RCC 7860 (cell line): ENCODE results near the gene FCRLA.
A peak's percentile ranks its signal among the peaks of the same experiment; 100 is the strongest.

ENCODE experiments used
- DNase-seq: peaks from one replicate; pipeline ENCODE4 v3.0.0-alpha.2; 2015; ENCODE audit warnings: low spot score
- FAIRE-seq: peaks from 2 replicates; lab custom pipeline; 2012; peaks lifted over from hg19 to GRCh38; lab: Jason Lieb, UNC

FCRLA gene

DNA sequence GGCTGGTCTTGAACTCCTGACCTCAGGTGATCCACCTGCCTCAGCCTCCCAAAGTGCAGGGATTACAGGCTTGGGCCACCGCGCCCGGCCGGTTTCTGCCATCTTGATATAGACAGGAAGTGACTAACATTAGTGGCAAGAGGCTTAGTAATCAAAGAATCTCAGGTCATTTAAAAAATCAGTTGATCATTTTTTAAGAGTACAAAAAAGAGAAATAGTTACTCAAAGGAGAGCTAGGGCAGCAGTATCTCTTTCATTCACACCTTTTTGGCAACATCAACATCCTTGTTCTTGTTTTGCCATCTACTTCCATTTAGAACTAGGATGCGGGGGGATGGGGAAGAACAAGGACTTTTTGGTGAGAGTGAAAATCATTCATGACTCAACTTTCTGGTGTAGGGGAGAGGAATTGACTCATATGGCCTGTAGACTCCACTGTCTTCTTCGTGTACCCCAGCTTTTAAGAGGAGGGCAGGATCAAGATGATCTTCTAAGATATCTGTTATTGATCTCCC lies 23.1 kb downstream of the FCRLA start:
- no peak for FAIRE-seq
- peak; percentile 59 for DNase-seq

DNA sequence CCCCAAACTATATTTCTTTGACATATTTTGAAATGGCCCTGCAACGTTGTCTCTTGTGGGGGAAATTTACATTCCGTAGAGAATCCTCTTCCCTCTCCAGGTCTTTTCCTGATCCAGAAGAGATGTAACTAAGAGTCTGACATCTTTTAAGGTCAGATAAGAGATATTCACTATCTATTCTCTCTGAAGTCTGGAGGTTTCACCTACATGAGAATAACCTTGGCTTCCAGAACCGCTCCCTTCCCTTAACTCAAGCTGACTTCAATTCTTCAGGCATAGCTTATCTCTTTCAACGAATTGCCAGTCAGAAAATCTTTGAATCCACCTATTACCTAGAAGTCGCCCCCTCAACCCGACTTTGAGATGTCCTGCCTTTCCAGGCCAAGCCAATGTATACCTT lies 24.2 kb downstream of the FCRLA start:
- FAIRE-seq: no peak
- no peak for DNase-seq

DNA sequence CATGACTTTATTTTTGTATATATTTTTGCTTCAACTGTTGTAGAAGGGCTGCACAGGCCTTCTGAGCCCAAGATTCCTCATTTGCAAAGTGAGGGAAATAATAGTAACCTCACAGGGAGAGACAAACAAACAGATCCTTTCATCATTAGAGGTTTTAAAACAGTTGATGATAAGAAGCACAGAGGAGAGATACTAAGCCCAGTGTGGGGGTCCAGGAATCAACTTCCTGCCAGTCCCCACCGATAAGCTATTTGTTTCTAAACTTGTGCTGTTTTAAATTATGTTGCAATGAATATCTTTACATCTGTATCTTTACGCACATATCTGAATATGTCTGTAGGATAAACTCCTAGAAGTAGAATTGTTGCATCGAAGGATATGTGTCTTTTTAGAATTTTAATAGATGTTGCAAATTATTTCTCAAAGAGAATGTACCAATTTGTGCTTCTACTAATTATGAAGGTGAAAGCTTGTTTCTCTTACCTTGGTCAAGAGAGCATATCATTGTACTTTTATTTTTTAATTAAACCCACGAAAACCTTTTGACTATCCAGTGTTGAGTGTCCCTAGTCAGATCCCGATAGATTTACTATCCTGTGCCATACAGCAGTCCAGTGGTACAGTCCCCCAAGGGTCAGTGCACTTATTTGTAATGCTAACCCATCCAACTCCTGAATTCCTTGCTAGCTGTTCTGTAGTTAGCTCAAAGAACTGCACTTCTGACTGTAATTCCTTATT lies 25.1 kb downstream of the FCRLA start:
- DNase-seq: no peak
- FAIRE-seq: no peak

DNA sequence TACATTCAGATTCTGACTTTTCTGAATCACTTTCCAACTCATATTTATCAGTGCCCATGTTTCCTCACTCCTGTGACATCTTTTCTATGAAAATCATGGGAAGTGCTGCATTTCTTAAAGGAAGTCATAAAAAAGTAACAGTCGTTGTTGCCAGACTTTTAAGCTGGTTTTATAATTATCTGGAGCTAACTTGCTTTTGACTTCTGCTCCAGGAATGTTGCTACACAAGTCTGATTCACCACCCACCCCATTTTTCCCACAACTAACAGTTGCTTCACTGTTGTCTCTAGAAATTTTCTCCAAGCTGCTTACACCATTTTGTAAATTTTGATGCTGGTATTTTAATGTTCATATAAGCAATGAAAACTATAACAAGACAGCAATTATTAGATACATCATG lies 26.5 kb downstream of the FCRLA start:
- peak; percentile 55 for DNase-seq
- peak; percentile 66 for FAIRE-seq

DNA sequence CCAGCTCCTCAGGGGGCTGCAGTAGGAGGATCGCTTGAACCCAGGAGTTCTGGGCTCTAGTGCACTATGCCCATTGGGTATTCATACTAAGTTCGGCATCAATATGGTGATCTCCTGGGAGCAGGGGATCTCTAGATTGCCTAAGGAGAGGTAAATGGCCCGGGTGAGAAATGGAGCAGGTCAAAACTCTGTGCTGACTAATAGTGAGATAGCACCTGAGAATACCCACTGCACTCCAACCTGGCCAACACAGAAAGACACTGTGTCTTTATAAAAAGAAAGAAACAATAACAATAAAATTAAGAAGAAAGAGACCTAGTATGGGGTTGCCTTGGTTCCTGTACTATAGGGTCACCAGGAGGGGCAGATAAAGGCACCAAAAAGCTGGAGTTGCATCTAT lies 28.8 kb downstream of the FCRLA start:
- no peak for FAIRE-seq
- no peak for DNase-seq

GRCh38 chr1:161736335-161736969 lies 29.4 kb downstream of the FCRLA start:
- no peak for DNase-seq
- FAIRE-seq: no peak

- DNase-seq (no peak), FAIRE-seq (no peak)
Measured at GRCh38 chr1:161737625-161738024, 30.6 kb downstream of the FCRLA start.

- no peak for FAIRE-seq
- DNase-seq: peak; percentile 40
Measured at GRCh38 chr1:161738627-161739287, 31.7 kb downstream of the FCRLA start.

- FAIRE-seq: no peak
- no peak for DNase-seq
Measured at GRCh38 chr1:161739865-161740566, 33.0 kb downstream of the FCRLA start.

DNA sequence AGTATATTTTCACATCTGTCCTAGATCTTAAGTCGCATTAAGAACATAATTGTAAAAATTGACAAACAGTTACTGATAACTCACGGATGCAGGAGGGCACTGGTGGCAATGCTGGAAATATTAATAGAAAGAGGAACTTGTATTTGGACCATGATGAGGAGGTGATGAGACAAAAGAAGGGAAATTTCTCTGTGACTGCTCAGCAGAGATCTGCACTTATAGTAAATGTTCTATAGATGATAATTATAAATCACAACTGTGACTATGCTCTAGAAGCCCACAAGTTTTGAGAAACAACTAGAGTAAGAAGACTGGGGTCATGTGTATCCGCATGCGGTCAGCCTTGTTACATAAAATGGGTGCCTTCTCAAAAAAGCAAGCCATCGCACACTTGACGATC lies 33.9 kb downstream of the FCRLA start:
- DNase-seq (no peak), FAIRE-seq (no peak)

- no peak for FAIRE-seq
- no peak for DNase-seq
Measured at GRCh38 chr1:161743231-161743630, 36.2 kb downstream of the FCRLA start.

GRCh38 chr1:161747801-161748200 lies 40.8 kb downstream of the FCRLA start:
- DNase-seq (no peak), FAIRE-seq (no peak)

- peak; percentile 89 for DNase-seq
- FAIRE-seq: peak; percentile 49
Measured at GRCh38 chr1:161749509-161750407, 42.7 kb downstream of the FCRLA start, which contains the start of gene DUSP12. Gene DUSP12 (plus strand): TSS chr1:161749786. CDS start chr1:161749802, 16 bp downstream.

GRCh38 chr1:161763522-161764098 lies 56.6 kb downstream of the FCRLA start:
- DNase-seq (no peak), FAIRE-seq (no peak)
